K562 (cell line): Measurements from ENCODE around the gene RDH5. TPM values are rescaled to one million over a fixed set of nuclear protein-coding genes. Genes with fewer than 3 reads are reported as not detected.

ENCODE experiments used
- ATAC-seq: fragments of 200-7000 bp; cut with Tn5 transposase; 3 replicates; pipeline ENCODE4 v1.9.1; 2020; ENCODE audit warnings: moderate library complexity
- Bru-seq: library from RNA; stranded (reverse); fragments of 400-500 nt; gene quantifications from one replicate; lab custom pipeline; 2021; lab: Mats Ljungman, UMichigan
- BruChase-seq, 2 experiments: library from RNA; stranded (reverse); fragments of 400-500 nt; gene quantifications; one replicate each; lab custom pipeline; 2021; lab: Mats Ljungman, UMichigan
- BruUV-seq: library from RNA; stranded (reverse); fragments of 400-500 nt; replicated peaks from 2 replicates; lab custom pipeline; 2021; lab: Mats Ljungman, UMichigan
- CTCF ChIA-PET: fragments of 300-600 bp; formaldehyde crosslinking; extraction: SDS; loops from one replicate; lab custom pipeline; 2021; ENCODE audit warnings: low intra/inter-chr PET ratio; lab: Yijun Ruan, JAX
- POLR2A ChIA-PET: fragments of 300-600, 350-650 bp; sonication (Branson Sonifier 250); formaldehyde crosslinking; extraction: SDS; loops from one replicate; lab custom pipeline; 2021; ENCODE audit warnings: antibody characterized with exemption, inconsistent platforms; lab: Yijun Ruan, JAX
- DNase-seq, 4 experiments: peaks; one replicate each; pipeline versions ENCODE4 v3.0.0 to v3.0.0-alpha.2; 2011 to 2018; ENCODE audit warnings: low spot score in 3 of 4, mixed read lengths in 3 of 4; ENCODE audit errors: extremely low read depth in 1 of 4
- FAIRE-seq: peaks from 2 replicates; lab custom pipeline; 2011; peaks lifted over from hg19 to GRCh38; lab: Jason Lieb, UNC
- H2AFZ ChIP-seq: 2 replicates; pipeline ENCODE4 v1.6.0; 2011; ENCODE audit warnings: low read depth, low read length, control low read depth, inconsistent platforms
- H3K27ac ChIP-seq: fragments of 200-600 bp; 3 replicates; pipeline ENCODE4 v1.8.0; 2011; ENCODE audit warnings: low read depth, mild to moderate bottlenecking, control low read depth, inconsistent platforms, low read length, moderate library complexity, mixed read lengths; ENCODE audit errors: extremely low read depth
- H3K27me3 ChIP-seq, 2 experiments: fragments of 300-600 bp in 1 of 2; 2 replicates in 1 of 2; 3 replicates in 1 of 2; pipeline versions ENCODE4 v1.6.0 to v1.8.0; 2011; ENCODE audit warnings: inconsistent platforms in 2 of 2, low read length in 2 of 2, mild to moderate bottlenecking in 1 of 2, mixed read lengths in 1 of 2, moderate library complexity in 1 of 2; ENCODE audit not compliant: control insufficient read depth in 2 of 2, insufficient read depth in 2 of 2
- H3K36me3 ChIP-seq: fragments of 300-600 bp; 3 replicates; pipeline ENCODE4 v1.8.0; 2011; ENCODE audit warnings: mild to moderate bottlenecking, low read length, inconsistent platforms; ENCODE audit not compliant: control insufficient read depth, insufficient read depth
- H3K4me1 ChIP-seq, 2 experiments: fragments of 200-600 bp in 1 of 2; replicated peaks in 1 of 2; 2 replicates in 1 of 2; 3 replicates in 1 of 2; pipeline versions ENCODE4 v1.5.1 to v1.8.0; 2011; ENCODE audit warnings: inconsistent platforms in 2 of 2, low read length in 2 of 2, mild to moderate bottlenecking in 1 of 2, mixed read lengths in 1 of 2, moderate library complexity in 1 of 2; ENCODE audit not compliant: control insufficient read depth in 2 of 2, insufficient read depth in 2 of 2
- H3K4me2 ChIP-seq: 2 replicates; pipeline ENCODE4 v1.6.1; 2011; ENCODE audit warnings: low read length, control low read depth, inconsistent platforms, mixed read lengths; ENCODE audit not compliant: insufficient read depth
- H3K4me3 ChIP-seq: fragments of 200-600 bp; sonication (generic), shearing (Covaris generic); 2 replicates; pipeline ENCODE4 v1.5.1; 2016; ENCODE audit warnings: control low read depth, inconsistent platforms
- H3K79me2 ChIP-seq: fragments of 200-600 bp; 3 replicates; pipeline ENCODE4 v1.8.0; 2011; ENCODE audit warnings: low read length, inconsistent platforms; ENCODE audit not compliant: control insufficient read depth, insufficient read depth
- H3K9ac ChIP-seq, 2 experiments: 2 replicates each; pipeline versions ENCODE4 v1.6.0 to v1.6.1; 2011; ENCODE audit warnings: low read depth in 2 of 2, low read length in 2 of 2, control low read depth in 1 of 2, inconsistent platforms in 1 of 2, mild to moderate bottlenecking in 1 of 2, mixed read lengths in 1 of 2; ENCODE audit not compliant: insufficient read depth in 1 of 2
- H3K9me1 ChIP-seq: one replicate; pipeline ENCODE4 v1.6.0; 2011; ENCODE audit warnings: inconsistent platforms, mild to moderate bottlenecking, low read length, moderate library complexity; ENCODE audit not compliant: control insufficient read depth, insufficient read depth
- H3K9me3 ChIP-seq: replicated peaks from 2 replicates; pipeline ENCODE4 v1.5.1; 2011; ENCODE audit warnings: low read depth, low read length, inconsistent platforms; ENCODE audit not compliant: control insufficient read depth, insufficient read depth
- H4K20me1 ChIP-seq: replicated peaks from 2 replicates; pipeline ENCODE4 v1.6.1; 2011; ENCODE audit warnings: low read length, inconsistent platforms, mixed read lengths; ENCODE audit not compliant: control insufficient read depth, insufficient read depth
- ARID2 ChIP-seq: fragments of 450-650 bp; IDR thresholded peaks from 2 replicates; pipeline ENCODE4 v1.6.1; 2017; ENCODE audit warnings: antibody characterized with exemption, mild to moderate bottlenecking
- BCL6 ChIP-seq: fragments of 250-450 bp; sonication (Bioruptor Pico); IDR thresholded peaks from 2 replicates; pipeline ENCODE4 v1.4.0; 2020
- BCOR ChIP-seq: fragments of 450-650 bp; IDR thresholded peaks from 2 replicates; pipeline ENCODE4 v1.6.1; 2016
- EGR1 ChIP-seq: fragments of 450-650 bp; conservative IDR thresholded peaks from 2 replicates; pipeline ENCODE4 v1.6.1; 2017; ENCODE audit warnings: mild to moderate bottlenecking
- ELF1 ChIP-seq: fragments of 200-800 bp; sonication (Bioruptor generic); IDR thresholded peaks from 2 replicates; pipeline ENCODE4 v1.6.1; 2016; ENCODE audit warnings: missing genetic modification characterization, missing compliant biosample characterization
- GTF2F1 ChIP-seq: IDR thresholded peaks from 2 replicates; pipeline ENCODE4 v1.6.1; 2011; ENCODE audit warnings: low read depth, low read length, improper control_type of control experiment
- HCFC1 ChIP-seq: IDR thresholded peaks from 2 replicates; pipeline ENCODE4 v1.6.1; 2012; ENCODE audit warnings: low read depth, low read length, improper control_type of control experiment
- KLF10 ChIP-seq: fragments of 250-450 bp; sonication (Bioruptor Pico); IDR thresholded peaks from 2 replicates; pipeline ENCODE4 v1.6.1; 2021; ENCODE audit warnings: matching md5 sums
- MAZ ChIP-seq, 2 experiments: fragments of 450-650 bp in 1 of 2; sonication (generic) in 1 of 2; formaldehyde crosslinking; IDR thresholded peaks in 1 of 2; conservative IDR thresholded peaks in 1 of 2; 2 replicates each; pipeline versions ENCODE4 v1.4.0 to v1.5.0; 2020; ENCODE audit warnings: mild to moderate bottlenecking in 1 of 2, missing genetic modification reagents in 1 of 2
- TCF15 ChIP-seq: fragments of 250-450 bp; sonication (Bioruptor Pico); IDR thresholded peaks from 2 replicates; pipeline ENCODE4 v1.8.0; 2022; ENCODE audit warnings: moderate library complexity, mild to moderate bottlenecking, inconsistent platforms
- ZNF384 ChIP-seq: IDR thresholded peaks from 2 replicates; pipeline ENCODE4 v1.6.1; 2012; ENCODE audit warnings: low read depth, low read length, improper control_type of control experiment
- ZNF408 ChIP-seq: fragments of 250-450 bp; sonication (Bioruptor Pico); IDR thresholded peaks from 2 replicates; pipeline ENCODE4 v1.4.0; 2020; ENCODE audit warnings: low read depth, mild to moderate bottlenecking, moderate library complexity
- ZNF57 ChIP-seq: fragments of 450-650 bp; formaldehyde crosslinking; IDR thresholded peaks from 2 replicates; pipeline ENCODE4 v1.4.0; 2020; ENCODE audit warnings: mild to moderate bottlenecking, moderate library complexity
- WGBS: fragments of 100-300 bp; shearing (Covaris generic); methylation state at CpG from one replicate; pipeline ENCODE4 v1.1.6; 2016; ENCODE audit warnings: low coverage, mixed read lengths; ENCODE audit not compliant: insufficient coverage; ENCODE audit errors: missing lambda C conversion rate; 5-methylcytosine and 5-hydroxymethylcytosine counted together
- in situ Hi-C: fragments of 300-500 bp; cut with MboI; formaldehyde crosslinking; loops from 4 replicates; pipeline ENCODE4 v1.15.0; 2018; ENCODE audit warnings: inconsistent platforms, mixed read lengths
- intact Hi-C: fragments of 100-400 bp; cut with micrococcal nuclease; formaldehyde crosslinking; loops from 2 replicates; pipeline ENCODE4 v1.14.2; 2022
- long read RNA-seq, 3 experiments: library from polyadenylated mRNA in 2 of 3; library from RNA in 1 of 3; unstranded in 2 of 3; stranded (forward) in 1 of 3; transcript quantifications; one replicate each; pipeline ENCODE4 v2.0.0, GENCODE V29; 2019 to 2022
- polyA minus RNA-seq, 3 experiments: library from RNA; depleted of rRNA, polyadenylated mRNA; stranded (reverse); fragments of >200 nt; gene quantifications; 2 replicates each; pipeline ENCODE4 v1.2.3, GENCODE V29; 2011
- polyA plus RNA-seq, 8 experiments: library from polyadenylated mRNA; depleted of rRNA in 4 of 8; stranded (reverse) in 5 of 8; unstranded in 3 of 8; fragments of >200 nt; fragmentation: Nextera tagmentation in 2 of 8; fragmentation: Illumina TruSeq in 1 of 8; extraction: Ambion mirVana in 2 of 8; extraction: Trizol in 1 of 8; gene quantifications; 2 replicates each; pipeline versions ENCODE4 v1.2.1 to v1.2.3, GENCODE V29; 2011 to 2014; ENCODE audit warnings: inconsistent platforms in 1 of 8, missing spikeins in 1 of 8
- total RNA-seq, 7 experiments: library from RNA; depleted of rRNA in 6 of 7; stranded (reverse); fragments of >200 nt in 6 of 7; fragmentation: Illumina TruSeq in 2 of 7; extraction: Trizol in 2 of 7; gene quantifications; 2 replicates each; pipeline versions ENCODE4 v1.2.1 to v1.2.3, GENCODE V29; 2011 to 2021; ENCODE audit warnings: low replicate concordance in 1 of 7

Gene RDH5, protein sequence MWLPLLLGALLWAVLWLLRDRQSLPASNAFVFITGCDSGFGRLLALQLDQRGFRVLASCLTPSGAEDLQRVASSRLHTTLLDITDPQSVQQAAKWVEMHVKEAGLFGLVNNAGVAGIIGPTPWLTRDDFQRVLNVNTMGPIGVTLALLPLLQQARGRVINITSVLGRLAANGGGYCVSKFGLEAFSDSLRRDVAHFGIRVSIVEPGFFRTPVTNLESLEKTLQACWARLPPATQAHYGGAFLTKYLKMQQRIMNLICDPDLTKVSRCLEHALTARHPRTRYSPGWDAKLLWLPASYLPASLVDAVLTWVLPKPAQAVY
- 10.5 and 25.4 TPM in 2 replicates for total RNA-seq (2011; cell fraction: chromatin; rRNA removed; ENCODE audit: low replicate concordance)
- total RNA-seq (2011; cell fraction: nucleolus; rRNA removed): 12.8 and 20.5 TPM in 2 replicates
- 12.5 and 18.9 TPM in 2 replicates for total RNA-seq (2011; cell fraction: nucleoplasm; rRNA removed)
- total RNA-seq (2014; rRNA removed): 1.7 TPM in 1 of 2 replicates, not detected in the other
- 1.1 and 1.5 TPM in 2 replicates for total RNA-seq (2014; rRNA removed; fragmentation: Illumina TruSeq; extraction: Trizol)
- total RNA-seq (2015; rRNA removed; fragmentation: Illumina TruSeq; extraction: Trizol): 0.60 and 2.0 TPM in 2 replicates
- total RNA-seq (2021): 1.0 and 1.5 TPM in 2 replicates
- polyA plus RNA-seq (2011; rRNA removed): 1.6 TPM in 2 replicates
- polyA plus RNA-seq (2011; cell fraction: cytosol; rRNA removed): 0.56 and 0.92 TPM in 2 replicates
- polyA plus RNA-seq (2011; cell fraction: nucleus; rRNA removed): 5.6 and 6.6 TPM in 2 replicates
- 0.52 and 2.5 TPM in 2 replicates for polyA plus RNA-seq (2012)
- 0.21 and 0.28 TPM in 2 replicates for polyA plus RNA-seq (2014; fragmentation: Illumina TruSeq; extraction: Trizol)
- polyA plus RNA-seq (2014; fragmentation: Nextera tagmentation; extraction: Ambion mirVana): under 1 TPM; 0.41 to 0.46 TPM
- polyA plus RNA-seq (2014; rRNA removed): 0.62 and 1.2 TPM in 2 replicates
- polyA minus RNA-seq (2011; rRNA and poly(A)+ RNA removed): 2.8 and 4.0 TPM in 2 replicates
- 1.1 TPM in 1 of 2 replicates, not detected in the other for polyA minus RNA-seq (2011; cell fraction: cytosol; rRNA and poly(A)+ RNA removed)
- 5.1 and 6.1 TPM in 2 replicates for polyA minus RNA-seq (2011; cell fraction: nucleus; rRNA and poly(A)+ RNA removed)
- Bru-seq, nascent RNA: percentile 57 among the genes with signal in this experiment
- percentile 52 among the genes with signal in this experiment for BruChase-seq, experiment 1, labeled RNA remaining after a 2-hour chase
- percentile 51 among the genes with signal in this experiment for BruChase-seq, experiment 2, labeled RNA remaining after a 6-hour chase
- long read RNA-seq, experiment 1, partial matches to known transcripts: 0 of 2 reads
- long read RNA-seq, experiment 1, other reads (novel, unspliced or antisense): 2 of 2 reads
- long read RNA-seq, experiment 2, partial matches to known transcripts: 0 of 2 reads
- long read RNA-seq, experiment 2, other reads (novel, unspliced or antisense): 2 of 2 reads
- long read RNA-seq, experiment 3: 0 reads

GRCh38 chr12:55720071-55720564 lies at the start of gene RDH5:
TSS of gene RDH5 (plus strand) at chr12:55720393. CDS start at chr12:55721185, 792 bp downstream.
- Histone ChIP-seq H3K9ac (peak within 1 kb of the TSS in 1 of 2 experiments; percentile 53; a peak in 1 of 4 replicates), H3K4me1 (peaks cover 18 to 29% of the 10 kb centered on the region in 2 experiments; a peak in 4 of 5 replicates), H3K27ac (no peak within 1 kb of the TSS), H3K4me2 (no peak within 1 kb of the TSS), H3K79me2 (peaks cover 6% of the 10 kb centered on the region; the same call in 2 of the 3 replicates), H2AFZ (no peak within 1 kb of the TSS), H3K9me3 (no peaks in the 10 kb centered on the region), H3K36me3 (peaks cover 20% of the 10 kb centered on the region; the same call in 2 of the 3 replicates), H3K4me3 (no peak within 1 kb of the TSS), H3K27me3 (no peaks in the 10 kb centered on the region), H4K20me1 (peaks cover 8% of the 10 kb centered on the region; the same call in 1 of the 2 replicates), H3K9me1 (no peaks in the 10 kb centered on the region)
- POLR2A ChIA-PET: interaction anchor here (0.6 to 1.7 kb wide), 3 partner anchors 9 to 293 kb away, joined by 4 to 8 read pairs (median 6); partner anchors contain the start of gene CD63
- CTCF ChIA-PET: interaction anchor here (1.2 kb wide), 1 partner anchor 531 kb away, joined by 4 read pairs; no protein-coding TSS in a partner anchor
- ATAC-seq (no peak), FAIRE-seq (no peak), DNase-seq (no peak)
- in situ Hi-C loops: no loop called here
- 87% methylated on average over 6 of the region's 6 CpGs for WGBS
- intact Hi-C loops: no loop called here
- no peak for TF ChIP-seq BCL6 (CRISPR knock-in tag)
- no peak for TF ChIP-seq MAZ (CRISPR knock-in tag; conservative IDR thresholded peaks at IDR 0.05 in 1 of 2, IDR thresholded peaks at IDR 0.05 in 1 of 2)
- no peak for TF ChIP-seq ZNF57
- TF ChIP-seq ZNF408 (CRISPR knock-in tag): no peak
- no peak for TF ChIP-seq ZNF384
- no peak for TF ChIP-seq GTF2F1
- TF ChIP-seq BCOR: no peak
- TF ChIP-seq HCFC1: no peak
- no peak for TF ChIP-seq KLF10 (CRISPR knock-in tag)
- TF ChIP-seq ELF1 (tag): no peak
- TF ChIP-seq EGR1: no peak
- TF ChIP-seq ARID2: no peak
- no peak for TF ChIP-seq TCF15 (CRISPR knock-in tag)
- BruUV-seq: no TSS peak
